Esophagus muscularis mucosa (tissue), 3 donors: ENCODE results near the gene CLCNKA.

Experiments
- POLR2AphosphoS5 ChIP-seq, 2 donors: sonication (generic); formaldehyde crosslinking; IDR thresholded peaks; one replicate each; pipeline ENCODE4 v1.6.1; 2017; ENCODE audit warnings: antibody characterized with exemption in 2 of 2
- TF ChIP-seq, protein P1 (sequence below), 3 experiments: fragments of 200-600 bp in 2 of 3; fragments of 450-650 bp in 1 of 3; sonication (generic) in 2 of 3; IDR thresholded peaks; one replicate each; pipeline ENCODE4 v1.5.1; 2017 to 2019; ENCODE audit warnings: antibody characterized with exemption in 3 of 3, mild to moderate bottlenecking in 2 of 3, moderate library complexity in 1 of 3

DNA sequence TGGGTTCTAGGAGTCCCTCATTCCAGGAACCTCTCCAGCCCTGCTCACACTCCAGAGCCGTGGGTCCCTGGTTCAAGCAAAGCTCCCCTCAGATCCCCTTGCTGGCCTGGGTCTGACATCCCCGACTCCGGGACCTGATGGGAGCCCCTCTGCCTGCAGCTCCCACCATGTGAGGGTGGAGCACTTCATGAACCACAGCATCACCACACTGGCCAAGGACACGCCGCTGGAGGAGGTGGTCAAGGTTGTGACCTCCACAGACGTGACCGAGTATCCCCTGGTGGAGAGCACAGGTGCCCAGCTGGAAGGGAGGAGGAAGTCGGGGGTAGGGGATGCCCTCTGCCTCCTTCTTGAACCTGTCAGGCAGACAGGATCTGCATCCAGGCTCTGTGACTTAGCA lies 9.7 kb downstream of the CLCNKA start:
- TF ChIP-seq, protein P1, sequence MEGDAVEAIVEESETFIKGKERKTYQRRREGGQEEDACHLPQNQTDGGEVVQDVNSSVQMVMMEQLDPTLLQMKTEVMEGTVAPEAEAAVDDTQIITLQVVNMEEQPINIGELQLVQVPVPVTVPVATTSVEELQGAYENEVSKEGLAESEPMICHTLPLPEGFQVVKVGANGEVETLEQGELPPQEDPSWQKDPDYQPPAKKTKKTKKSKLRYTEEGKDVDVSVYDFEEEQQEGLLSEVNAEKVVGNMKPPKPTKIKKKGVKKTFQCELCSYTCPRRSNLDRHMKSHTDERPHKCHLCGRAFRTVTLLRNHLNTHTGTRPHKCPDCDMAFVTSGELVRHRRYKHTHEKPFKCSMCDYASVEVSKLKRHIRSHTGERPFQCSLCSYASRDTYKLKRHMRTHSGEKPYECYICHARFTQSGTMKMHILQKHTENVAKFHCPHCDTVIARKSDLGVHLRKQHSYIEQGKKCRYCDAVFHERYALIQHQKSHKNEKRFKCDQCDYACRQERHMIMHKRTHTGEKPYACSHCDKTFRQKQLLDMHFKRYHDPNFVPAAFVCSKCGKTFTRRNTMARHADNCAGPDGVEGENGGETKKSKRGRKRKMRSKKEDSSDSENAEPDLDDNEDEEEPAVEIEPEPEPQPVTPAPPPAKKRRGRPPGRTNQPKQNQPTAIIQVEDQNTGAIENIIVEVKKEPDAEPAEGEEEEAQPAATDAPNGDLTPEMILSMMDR (IDR thresholded peaks at IDR 0.05) = no peak
- no peak for TF ChIP-seq POLR2AphosphoS5 (IDR thresholded peaks at IDR 0.05)
